HG03095 (cell line): ENCODE data around the gene ZSWIM6.

Experiments used
- ATAC-seq: cut with Tn5 transposase; IDR thresholded peaks from one replicate; pipeline ENCODE4 v1.9.1; 2021; ENCODE audit warnings: moderate library complexity; ENCODE audit not compliant: unreplicated experiment

Gene ZSWIM6

GRCh38 chr5:61306531-61307131 is 25.4 kb upstream of the ZSWIM6 start:
- no peak for ATAC-seq

GRCh38 chr5:61307191-61307590 is 24.9 kb upstream of the ZSWIM6 start:
- ATAC-seq = no peak

GRCh38 chr5:61307611-61308010 is 24.4 kb upstream of the ZSWIM6 start:
- ATAC-seq = no peak

- no peak for ATAC-seq
Observed at GRCh38 chr5:61308712-61309111, 23.3 kb upstream of the ZSWIM6 start.

GRCh38 chr5:61309115-61309514 is 22.9 kb upstream of the ZSWIM6 start:
- no peak for ATAC-seq

GRCh38 chr5:61311056-61311610 is 20.9 kb upstream of the ZSWIM6 start:
- ATAC-seq = no peak

- no peak for ATAC-seq
Observed at GRCh38 chr5:61311836-61312808, 19.9 kb upstream of the ZSWIM6 start.

GRCh38 chr5:61313960-61314681 is 17.9 kb upstream of the ZSWIM6 start:
- ATAC-seq = no peak

- no peak for ATAC-seq
Observed at GRCh38 chr5:61318376-61318775, 13.7 kb upstream of the ZSWIM6 start.

GRCh38 chr5:61319388-61320146 is 12.5 kb upstream of the ZSWIM6 start:
- ATAC-seq = peak; percentile 99

GRCh38 chr5:61320860-61321259 is 11.2 kb upstream of the ZSWIM6 start:
- ATAC-seq = no peak

- ATAC-seq = no peak
Observed at GRCh38 chr5:61321669-61322068, 10.4 kb upstream of the ZSWIM6 start.

- ATAC-seq = no peak
Observed at GRCh38 chr5:61322738-61323725, 9.0 kb upstream of the ZSWIM6 start.

GRCh38 chr5:61327760-61328753 is 4.0 kb upstream of the ZSWIM6 start:
- peak; percentile 34 for ATAC-seq

GRCh38 chr5:61328791-61329549 is 3.1 kb upstream of the ZSWIM6 start:
- ATAC-seq = no peak

- ATAC-seq = no peak
Observed at GRCh38 chr5:61329550-61330128, 2.4 kb upstream of the ZSWIM6 start.

GRCh38 chr5:61330341-61330844 is 1.7 kb upstream of the ZSWIM6 start:
- ATAC-seq = no peak
